CD14-positive monocyte (primary cell): ENCODE results near the gene GOLM1. TPM values are rescaled to one million over a fixed set of nuclear protein-coding genes. Genes with fewer than 3 reads are reported as not detected.

ENCODE experiments used
- DNase-seq, 3 donors: peaks; one replicate each; pipeline ENCODE4 v3.0.0-alpha.2; 2011 to 2022
- H2AFZ ChIP-seq: 2 replicates; pipeline ENCODE4 v1.6.0; 2012; ENCODE audit warnings: mild to moderate bottlenecking, low read depth, low read length, inconsistent platforms; ENCODE audit not compliant: insufficient read depth, poor library complexity, severe bottlenecking
- H3K27ac ChIP-seq, 2 donors: 1 replicate in 1 of 2; 2 replicates in 1 of 2; pipeline ENCODE4 v1.5.1; 2012 to 2013; ENCODE audit warnings: low read length in 2 of 2, control low read depth in 1 of 2, inconsistent platforms in 1 of 2, low read depth in 1 of 2, mild to moderate bottlenecking in 1 of 2
- H3K27me3 ChIP-seq, 2 donors: one replicate each; pipeline versions ENCODE4 v1.6.0 to v1.6.1; 2011 to 2013; ENCODE audit warnings: low read length in 2 of 2; ENCODE audit not compliant: control insufficient read depth in 2 of 2, insufficient read depth in 2 of 2
- H3K36me3 ChIP-seq, 2 donors: replicated peaks in 1 of 2; 1 replicate in 1 of 2; 2 replicates in 1 of 2; pipeline versions ENCODE4 v1.5.1 to v1.6.1; 2012 to 2013; ENCODE audit warnings: low read length in 2 of 2, control low read depth in 1 of 2, inconsistent platforms in 1 of 2, mild to moderate bottlenecking in 1 of 2; ENCODE audit not compliant: insufficient read depth in 2 of 2, control insufficient read depth in 1 of 2
- H3K4me1 ChIP-seq, 2 donors: 1 replicate in 1 of 2; 2 replicates in 1 of 2; pipeline versions ENCODE4 v1.5.1 to v1.6.1; 2012 to 2013; ENCODE audit warnings: low read length in 2 of 2, control low read depth in 1 of 2, inconsistent platforms in 1 of 2, mild to moderate bottlenecking in 1 of 2, moderate library complexity in 1 of 2; ENCODE audit not compliant: insufficient read depth in 2 of 2, control insufficient read depth in 1 of 2
- H3K4me2 ChIP-seq: replicated peaks from 2 replicates; pipeline ENCODE3; 2012; ENCODE audit warnings: low read length, moderate library complexity, mild to moderate bottlenecking; ENCODE audit not compliant: poor library complexity, severe bottlenecking; ENCODE audit errors: extremely low read depth
- H3K4me3 ChIP-seq, 3 experiments: fragments of 200-600 bp in 1 of 3; sonication (generic) in 1 of 3; replicated peaks in 1 of 3; 1 replicate in 2 of 3; 2 replicates in 1 of 3; pipeline ENCODE4 v1.5.1; 2011 to 2013; ENCODE audit warnings: low read length in 3 of 3, mild to moderate bottlenecking in 3 of 3, control low read depth in 2 of 3, low read depth in 2 of 3, inconsistent platforms in 1 of 3, moderate library complexity in 1 of 3
- H3K79me2 ChIP-seq: 2 replicates; pipeline ENCODE4 v1.6.0; 2012; ENCODE audit warnings: mild to moderate bottlenecking, control low read depth, inconsistent platforms, low read length, moderate library complexity; ENCODE audit not compliant: insufficient read depth
- H3K9ac ChIP-seq: 2 replicates; pipeline ENCODE4 v1.6.0; 2017; ENCODE audit warnings: low read length, mild to moderate bottlenecking; ENCODE audit not compliant: insufficient read depth, poor library complexity, severe bottlenecking
- H3K9me3 ChIP-seq, 2 donors: replicated peaks in 1 of 2; 1 replicate in 1 of 2; 2 replicates in 1 of 2; pipeline versions ENCODE4 v1.5.1 to v1.6.1; 2012 to 2013; ENCODE audit warnings: low read length in 2 of 2, control low read depth in 1 of 2; ENCODE audit not compliant: control insufficient read depth in 1 of 2, insufficient read depth in 1 of 2
- H4K20me1 ChIP-seq: 2 replicates; pipeline ENCODE4 v1.6.0; 2012; ENCODE audit warnings: mild to moderate bottlenecking, low read length, control low read depth, moderate library complexity; ENCODE audit not compliant: insufficient read depth
- H3K27ac Mint-ChIP-seq, 7 donors: one replicate each; pipeline ENCODE4 v1.8.0; 2020; ENCODE audit warnings: mild to moderate bottlenecking in 7 of 7, mixed read lengths in 7 of 7, moderate library complexity in 6 of 7, inconsistent platforms in 2 of 7
- H3K27me3 Mint-ChIP-seq, 3 donors: one replicate each; pipeline ENCODE4 v1.8.0; 2021 to 2022; ENCODE audit warnings: low read depth in 3 of 3, mild to moderate bottlenecking in 3 of 3, mixed read lengths in 3 of 3, moderate library complexity in 3 of 3, inconsistent platforms in 1 of 3
- H3K36me3 Mint-ChIP-seq, 2 donors: one replicate each; pipeline ENCODE4 v1.8.0; 2020; ENCODE audit warnings: mixed read lengths in 2 of 2, inconsistent platforms in 1 of 2, mild to moderate bottlenecking in 1 of 2
- H3K4me1 Mint-ChIP-seq: one replicate; pipeline ENCODE4 v1.8.0; 2020; ENCODE audit warnings: mild to moderate bottlenecking, mixed read lengths
- H3K4me3 Mint-ChIP-seq, 2 donors: one replicate each; pipeline ENCODE4 v1.8.0; 2020; ENCODE audit warnings: mild to moderate bottlenecking in 2 of 2, mixed read lengths in 2 of 2, moderate library complexity in 1 of 2
- H3K9me3 Mint-ChIP-seq, 7 donors: one replicate each; pipeline ENCODE4 v1.8.0; 2020 to 2022; ENCODE audit warnings: mixed read lengths in 7 of 7, mild to moderate bottlenecking in 6 of 7, moderate library complexity in 6 of 7, inconsistent platforms in 2 of 7
- CTCF ChIP-seq: fragments of 200-600 bp; IDR thresholded peaks from one replicate; pipeline ENCODE4 v1.8.0; 2022; ENCODE audit warnings: antibody characterized with exemption, mild to moderate bottlenecking
- WGBS: methylation state at CpG from one replicate; pipeline ENCODE4 v1.1.5; 2013; ENCODE audit warnings: missing lambda C conversion rate; ENCODE audit not compliant: insufficient coverage; 5-methylcytosine and 5-hydroxymethylcytosine counted together
- intact Hi-C, 2 donors: fragments of 100-400 bp; cut with micrococcal nuclease; formaldehyde crosslinking; loops; one replicate each; pipeline versions ENCODE4 v1.15.0 to v1.15.1; 2023
- polyA plus RNA-seq, 3 donors: library from polyadenylated mRNA; depleted of rRNA in 1 of 3; unstranded in 2 of 3; stranded (reverse) in 1 of 3; fragments of 300-500 nt in 2 of 3; fragments of >200 nt in 1 of 3; fragmentation: Illumina TruSeq in 2 of 3; gene quantifications; 1 replicate in 2 of 3; 2 replicates in 1 of 3; pipeline ENCODE4 v1.2.3, GENCODE V29; 2012 to 2021

Gene GOLM1
- polyA plus RNA-seq, 3 donors = 10.4 to 27.5 (median 12.9) TPM

- H3K79me2 ChIP-seq = no peaks in the 10 kb centered on the region
- H3K4me2 ChIP-seq = no peak overlapping the region
- TF ChIP-seq CTCF = no peak
- intact Hi-C loops = no loop called here
- no peak overlapping the region for H3K27ac ChIP-seq
- H4K20me1 ChIP-seq = no peaks in the 10 kb centered on the region
- no peak overlapping the region for H3K4me3 ChIP-seq
- Mint-ChIP-seq H3K9me3 (peaks cover 0 to 5% (median 3%) of the 10 kb centered on the region in 7 donors), H3K27ac (no peak overlapping the region), H3K36me3 (peaks cover 35 to 43% of the 10 kb centered on the region in 2 donors), H3K27me3 (peaks cover 0 to 2% (median 0%) of the 10 kb centered on the region in 3 donors), H3K4me3 (no peak overlapping the region), H3K4me1 (peaks cover 11% of the 10 kb centered on the region)
- H3K9me3 ChIP-seq = no peaks in the 10 kb centered on the region
- peaks cover 16 to 48% of the 10 kb centered on the region in 2 donors for H3K36me3 ChIP-seq
- H3K27me3 ChIP-seq = no peaks in the 10 kb centered on the region
- no peak overlapping the region for H2AFZ ChIP-seq
- no peaks in the 10 kb centered on the region for H3K4me1 ChIP-seq
- no peak for DNase-seq
- H3K9ac ChIP-seq = no peak overlapping the region
Observed at GRCh38 chr9:85995097-85995496, 104.3 kb downstream of the GOLM1 start.

GRCh38 chr9:85994191-85994590, 105.2 kb downstream of the GOLM1 start:
- WGBS = no CpG with 5 or more reads among the region's 2 CpGs
- Histone ChIP-seq H3K36me3 (peaks cover 13 to 41% of the 10 kb centered on the region in 2 donors), H4K20me1 (no peaks in the 10 kb centered on the region), H2AFZ (no peak overlapping the region), H3K27me3 (no peaks in the 10 kb centered on the region), H3K9me3 (no peaks in the 10 kb centered on the region), H3K79me2 (no peaks in the 10 kb centered on the region), H3K9ac (no peak overlapping the region), H3K4me1 (no peaks in the 10 kb centered on the region), H3K27ac (no peak overlapping the region), H3K4me3 (no peak overlapping the region), H3K4me2 (no peak overlapping the region)
- Mint-ChIP-seq H3K27me3 (peaks cover 0 to 2% (median 0%) of the 10 kb centered on the region in 3 donors), H3K9me3 (peaks cover 0 to 5% (median 3%) of the 10 kb centered on the region in 7 donors), H3K4me3 (no peak overlapping the region), H3K36me3 (peaks cover 36 to 44% of the 10 kb centered on the region in 2 donors), H3K4me1 (peaks cover 11% of the 10 kb centered on the region), H3K27ac (no peak overlapping the region)
- no peak for DNase-seq
- no peak for TF ChIP-seq CTCF
- intact Hi-C loops = no loop called here
